ENCODE data around the gene MFSD6L. TPM values are rescaled to one million over a fixed set of nuclear protein-coding genes. Genes with fewer than 3 reads are reported as not detected.
A peak's percentile ranks its signal among the peaks of the same experiment; 100 is the strongest.

MFSD6L gene
- total RNA-seq, 6 donors from 2014 or later = 0.61 to 3.0 (median 2.0) TPM; not detected in 1

- no peak for TF ChIP-seq POLR2AphosphoS5 (IDR thresholded peaks at IDR 0.05)
- no peak for TF ChIP-seq EP300 (IDR thresholded peaks at IDR 0.05)
- TF ChIP-seq POLR2A (IDR thresholded peaks at IDR 0.05) = no peak
- TF ChIP-seq, protein P1, sequence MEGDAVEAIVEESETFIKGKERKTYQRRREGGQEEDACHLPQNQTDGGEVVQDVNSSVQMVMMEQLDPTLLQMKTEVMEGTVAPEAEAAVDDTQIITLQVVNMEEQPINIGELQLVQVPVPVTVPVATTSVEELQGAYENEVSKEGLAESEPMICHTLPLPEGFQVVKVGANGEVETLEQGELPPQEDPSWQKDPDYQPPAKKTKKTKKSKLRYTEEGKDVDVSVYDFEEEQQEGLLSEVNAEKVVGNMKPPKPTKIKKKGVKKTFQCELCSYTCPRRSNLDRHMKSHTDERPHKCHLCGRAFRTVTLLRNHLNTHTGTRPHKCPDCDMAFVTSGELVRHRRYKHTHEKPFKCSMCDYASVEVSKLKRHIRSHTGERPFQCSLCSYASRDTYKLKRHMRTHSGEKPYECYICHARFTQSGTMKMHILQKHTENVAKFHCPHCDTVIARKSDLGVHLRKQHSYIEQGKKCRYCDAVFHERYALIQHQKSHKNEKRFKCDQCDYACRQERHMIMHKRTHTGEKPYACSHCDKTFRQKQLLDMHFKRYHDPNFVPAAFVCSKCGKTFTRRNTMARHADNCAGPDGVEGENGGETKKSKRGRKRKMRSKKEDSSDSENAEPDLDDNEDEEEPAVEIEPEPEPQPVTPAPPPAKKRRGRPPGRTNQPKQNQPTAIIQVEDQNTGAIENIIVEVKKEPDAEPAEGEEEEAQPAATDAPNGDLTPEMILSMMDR (IDR thresholded peaks at IDR 0.05) = no peak
- H3K9me3 ChIP-seq = no peaks in the 10 kb centered on the region
- no peak overlapping the region for H3K27ac ChIP-seq
- H3K36me3 ChIP-seq = no peaks in the 10 kb centered on the region
- WGBS, 2 donors = 38 to 44% methylated on average over 2 of the region's 2 CpGs
- DNase-seq (no peak), ATAC-seq (ENCODE audit: low FRiP score in 2 of 2) (no peak)
- no peaks in the 10 kb centered on the region for H3K27me3 ChIP-seq
- H3K4me1 ChIP-seq = no peaks in the 10 kb centered on the region
- H3K4me3 ChIP-seq = no peak overlapping the region
These were observed 44.2 kb upstream of the MFSD6L start for GRCh38 chr17:8843344-8843743.

DNA sequence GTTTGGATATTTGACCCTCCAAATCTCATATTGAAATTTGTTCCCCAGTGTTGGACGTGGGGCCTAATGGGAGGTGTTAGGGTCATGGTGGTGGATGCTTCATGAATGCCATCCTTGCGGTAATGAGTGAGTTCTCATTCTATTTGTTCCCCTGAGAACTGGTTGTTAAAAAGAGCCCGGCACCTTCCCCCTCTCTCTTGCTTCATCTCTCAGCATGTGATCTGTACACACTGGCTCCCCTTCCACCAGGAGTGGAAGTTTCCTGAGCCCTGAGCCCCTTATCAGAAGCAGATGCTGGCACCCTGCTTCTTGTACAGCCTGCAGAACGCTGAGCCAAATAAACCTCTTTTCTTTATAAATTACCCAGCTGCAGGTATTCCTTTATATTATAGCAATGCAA is 42.7 kb upstream of the MFSD6L start:
- H3K4me3 ChIP-seq = no peak overlapping the region
- no peaks in the 10 kb centered on the region for H3K4me1 ChIP-seq
- ATAC-seq (ENCODE audit: low FRiP score in 2 of 2) (no peak), DNase-seq (no peak)
- no peak for TF ChIP-seq POLR2AphosphoS5 (IDR thresholded peaks at IDR 0.05)
- no peaks in the 10 kb centered on the region for H3K36me3 ChIP-seq
- H3K27me3 ChIP-seq = no peaks in the 10 kb centered on the region
- WGBS, 2 donors = 71 to 79% methylated on average over 4 of the region's 4 CpGs
- no peak overlapping the region for H3K27ac ChIP-seq
- H3K9me3 ChIP-seq = no peaks in the 10 kb centered on the region

- no peaks in the 10 kb centered on the region for H3K27me3 ChIP-seq
- no peaks in the 10 kb centered on the region for H3K4me1 ChIP-seq
- no peak for TF ChIP-seq POLR2A (IDR thresholded peaks at IDR 0.05)
- no peak for TF ChIP-seq EP300 (IDR thresholded peaks at IDR 0.05)
- TF ChIP-seq, protein P1 (IDR thresholded peaks at IDR 0.05) = no peak
- no peak for ATAC-seq (ENCODE audit: low FRiP score in 2 of 2)
- DNase-seq = no peak
- no peak overlapping the region for H3K27ac ChIP-seq
- H3K36me3 ChIP-seq = no peaks in the 10 kb centered on the region
- 73 to 76% methylated on average over 10 to 11 of the region's 11 CpGs for WGBS, 2 donors
- H3K4me3 ChIP-seq = no peak overlapping the region
- no peaks in the 10 kb centered on the region for H3K9me3 ChIP-seq
These were observed 40.3 kb upstream of the MFSD6L start for GRCh38 chr17:8839410-8839935.

DNA sequence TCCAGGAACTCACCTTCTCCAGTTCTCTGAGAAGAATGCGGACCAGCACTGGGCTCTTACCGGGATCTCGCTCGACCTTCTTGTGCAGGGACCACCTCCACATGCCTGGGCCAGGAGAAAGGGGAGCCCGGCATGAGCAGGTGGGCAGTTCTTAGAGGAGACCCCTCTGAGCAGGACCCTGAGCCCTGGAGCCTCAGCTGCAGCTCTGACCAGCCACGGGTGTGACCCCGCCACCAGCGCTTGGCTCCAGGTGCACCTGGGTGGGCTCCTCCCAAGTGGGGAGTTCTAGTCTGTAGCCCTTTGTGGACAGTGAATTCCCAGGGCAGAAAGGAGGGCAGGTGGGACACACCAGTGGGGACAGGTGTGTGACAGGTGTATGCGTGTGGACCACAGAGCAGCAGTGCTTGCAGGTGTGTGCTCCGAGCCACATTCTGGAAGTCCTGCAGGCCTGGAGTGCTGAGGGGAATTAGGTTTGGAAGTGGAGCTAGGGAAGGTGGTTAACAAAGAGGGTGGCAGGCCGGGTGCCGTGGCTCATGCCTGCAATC is 39.5 kb upstream of the MFSD6L start:
- Histone ChIP-seq H3K4me3 (no peak overlapping the region), H3K36me3 (no peaks in the 10 kb centered on the region), H3K27ac (no peak overlapping the region), H3K4me1 (no peaks in the 10 kb centered on the region), H3K9me3 (no peaks in the 10 kb centered on the region), H3K27me3 (no peaks in the 10 kb centered on the region)
- ATAC-seq (ENCODE audit: low FRiP score in 2 of 2) (no peak), DNase-seq (peak in 1 of 2 donors; percentile 33)
- WGBS, 2 donors = 93 to 94% methylated on average over 12 of the region's 12 CpGs
- TF ChIP-seq EP300 (IDR thresholded peaks at IDR 0.05) (no peak), POLR2A (IDR thresholded peaks at IDR 0.05) (no peak), POLR2AphosphoS5 (IDR thresholded peaks at IDR 0.05) (no peak)
- TF ChIP-seq, protein P1 (IDR thresholded peaks at IDR 0.05) = no peak

DNA sequence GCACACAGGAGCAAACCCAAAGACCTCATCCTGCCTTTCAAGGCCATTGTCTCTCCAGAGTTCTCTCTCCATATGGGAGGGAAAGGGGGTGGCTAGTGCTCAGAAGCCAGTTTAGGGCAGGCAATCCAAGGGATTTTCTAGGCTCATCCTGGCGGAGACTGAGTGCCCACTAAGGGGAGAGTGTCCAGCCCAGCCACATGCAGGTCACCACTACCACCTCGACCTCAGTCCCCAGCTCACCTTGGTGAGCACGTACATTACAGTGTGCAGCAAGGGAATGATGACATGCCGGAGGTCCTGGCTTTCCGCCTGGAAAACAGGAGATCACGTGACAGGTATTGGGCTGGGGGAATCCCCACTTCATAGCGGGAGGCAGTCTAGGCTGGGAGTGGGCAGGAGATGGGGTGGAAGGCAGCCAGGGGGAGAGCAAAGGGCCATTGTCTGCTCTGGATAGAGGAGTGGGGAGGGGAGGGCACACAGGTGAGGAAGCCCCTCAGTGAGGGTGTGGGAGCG is 38.5 kb upstream of the MFSD6L start:
- TF ChIP-seq POLR2AphosphoS5 (IDR thresholded peaks at IDR 0.05) = no peak
- TF ChIP-seq EP300 (IDR thresholded peaks at IDR 0.05) = no peak
- TF ChIP-seq, protein P1 (IDR thresholded peaks at IDR 0.05) = no peak
- Histone ChIP-seq H3K4me1 (no peaks in the 10 kb centered on the region), H3K27me3 (no peaks in the 10 kb centered on the region), H3K4me3 (no peak overlapping the region), H3K9me3 (no peaks in the 10 kb centered on the region), H3K27ac (no peak overlapping the region), H3K36me3 (no peaks in the 10 kb centered on the region)
- no peak for DNase-seq
- no peak for ATAC-seq (ENCODE audit: low FRiP score in 2 of 2)
- 47% methylated on average over 7 to 8 of the region's 8 CpGs for WGBS, 2 donors
